Esophagus muscularis mucosa (tissue), 4 donors: ENCODE results near the gene BLM.

ENCODE experiments used
- EP300 ChIP-seq: sonication (generic); formaldehyde crosslinking; IDR thresholded peaks from one replicate; pipeline ENCODE4 v1.6.1; 2017; ENCODE audit warnings: antibody characterized with exemption
- POLR2AphosphoS5 ChIP-seq, 2 donors: sonication (generic); formaldehyde crosslinking; IDR thresholded peaks; one replicate each; pipeline ENCODE4 v1.6.1; 2017; ENCODE audit warnings: antibody characterized with exemption in 2 of 2
- TF ChIP-seq, protein P1 (sequence below), 3 experiments: fragments of 200-600 bp in 2 of 3; fragments of 450-650 bp in 1 of 3; sonication (generic) in 2 of 3; IDR thresholded peaks; one replicate each; pipeline ENCODE4 v1.5.1; 2017 to 2019; ENCODE audit warnings: antibody characterized with exemption in 3 of 3, mild to moderate bottlenecking in 2 of 3, moderate library complexity in 1 of 3

DNA sequence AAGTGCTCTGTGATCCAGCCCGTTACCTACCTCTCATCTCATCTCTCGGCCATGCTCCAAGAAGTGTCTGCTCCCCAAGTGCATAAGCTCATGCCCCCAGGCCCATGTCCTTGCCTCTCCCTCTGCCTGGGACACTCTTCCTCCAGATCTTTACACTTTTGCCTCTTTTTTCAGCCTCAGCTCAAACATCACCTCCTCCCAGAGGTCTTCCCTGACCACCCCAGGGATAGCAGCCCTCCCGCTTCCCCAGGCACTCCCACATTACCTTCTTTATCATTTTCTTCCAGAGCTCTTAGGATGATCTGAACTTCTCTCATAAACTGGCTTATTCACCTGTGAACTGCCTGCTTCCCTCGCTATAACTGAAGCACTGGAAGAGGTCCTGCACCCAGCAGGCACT is 148.6 kb downstream of the BLM start:
- TF ChIP-seq, protein P1, sequence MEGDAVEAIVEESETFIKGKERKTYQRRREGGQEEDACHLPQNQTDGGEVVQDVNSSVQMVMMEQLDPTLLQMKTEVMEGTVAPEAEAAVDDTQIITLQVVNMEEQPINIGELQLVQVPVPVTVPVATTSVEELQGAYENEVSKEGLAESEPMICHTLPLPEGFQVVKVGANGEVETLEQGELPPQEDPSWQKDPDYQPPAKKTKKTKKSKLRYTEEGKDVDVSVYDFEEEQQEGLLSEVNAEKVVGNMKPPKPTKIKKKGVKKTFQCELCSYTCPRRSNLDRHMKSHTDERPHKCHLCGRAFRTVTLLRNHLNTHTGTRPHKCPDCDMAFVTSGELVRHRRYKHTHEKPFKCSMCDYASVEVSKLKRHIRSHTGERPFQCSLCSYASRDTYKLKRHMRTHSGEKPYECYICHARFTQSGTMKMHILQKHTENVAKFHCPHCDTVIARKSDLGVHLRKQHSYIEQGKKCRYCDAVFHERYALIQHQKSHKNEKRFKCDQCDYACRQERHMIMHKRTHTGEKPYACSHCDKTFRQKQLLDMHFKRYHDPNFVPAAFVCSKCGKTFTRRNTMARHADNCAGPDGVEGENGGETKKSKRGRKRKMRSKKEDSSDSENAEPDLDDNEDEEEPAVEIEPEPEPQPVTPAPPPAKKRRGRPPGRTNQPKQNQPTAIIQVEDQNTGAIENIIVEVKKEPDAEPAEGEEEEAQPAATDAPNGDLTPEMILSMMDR (IDR thresholded peaks at IDR 0.05): no peak
- no peak for TF ChIP-seq EP300
- TF ChIP-seq POLR2AphosphoS5 (IDR thresholded peaks at IDR 0.05): no peak
